Mesenchymal stem cell (in vitro differentiated cells and primary cell): ENCODE results near the gene METTL6.

Source experiments
- DNase-seq: peaks from one replicate; pipeline ENCODE4 v3.0.0-alpha.2; 2013
- H2AFZ ChIP-seq: one replicate; pipeline ENCODE4 v1.6.1; 2013; ENCODE audit warnings: low read depth, mild to moderate bottlenecking, control low read depth, inconsistent platforms, low read length, moderate library complexity
- H2AK5ac ChIP-seq: 2 replicates; pipeline ENCODE4 v1.6.1; 2013; ENCODE audit warnings: low read length, moderate library complexity, mild to moderate bottlenecking, inconsistent platforms; ENCODE audit not compliant: severe bottlenecking
- H2BK120ac ChIP-seq: one replicate; pipeline ENCODE4 v1.6.1; 2013; ENCODE audit warnings: low read depth, mild to moderate bottlenecking, inconsistent platforms, low read length, moderate library complexity
- H2BK12ac ChIP-seq, 2 experiments: one replicate each; pipeline ENCODE4 v1.6.1; 2013; ENCODE audit warnings: inconsistent platforms in 2 of 2, low read length in 2 of 2, mild to moderate bottlenecking in 2 of 2, moderate library complexity in 2 of 2, control low read depth in 1 of 2
- H2BK15ac ChIP-seq: one replicate; pipeline ENCODE4 v1.6.1; 2013; ENCODE audit warnings: mild to moderate bottlenecking, low read depth, inconsistent platforms; ENCODE audit not compliant: poor library complexity, severe bottlenecking
- H2BK5ac ChIP-seq: 2 replicates; pipeline ENCODE4 v1.6.1; 2013; ENCODE audit warnings: low read depth, mild to moderate bottlenecking, low read length, control low read depth, inconsistent platforms; ENCODE audit not compliant: poor library complexity, severe bottlenecking
- H3K14ac ChIP-seq, 2 experiments: one replicate each; pipeline ENCODE4 v1.6.1; 2013; ENCODE audit warnings: inconsistent platforms in 2 of 2, low read length in 2 of 2, control low read depth in 1 of 2, mild to moderate bottlenecking in 1 of 2, moderate library complexity in 1 of 2
- H3K18ac ChIP-seq, 2 experiments: one replicate each; pipeline ENCODE4 v1.6.1; 2013; ENCODE audit warnings: inconsistent platforms in 2 of 2, low read length in 2 of 2, control low read depth in 1 of 2, low read depth in 1 of 2, mild to moderate bottlenecking in 1 of 2
- H3K23ac ChIP-seq, 2 experiments: one replicate each; pipeline ENCODE4 v1.6.1; 2013; ENCODE audit warnings: inconsistent platforms in 2 of 2, low read length in 2 of 2, mild to moderate bottlenecking in 2 of 2, moderate library complexity in 2 of 2, control low read depth in 1 of 2
- H3K27ac ChIP-seq: 2 replicates; pipeline ENCODE4 v1.5.1; 2013; ENCODE audit warnings: mild to moderate bottlenecking, moderate library complexity, low read length, control low read depth, inconsistent platforms; ENCODE audit not compliant: poor library complexity, severe bottlenecking
- H3K27me3 ChIP-seq, 2 experiments: 2 replicates each; pipeline versions ENCODE4 v1.6.1 to v1.7.0; 2013; ENCODE audit warnings: low read length in 2 of 2, mild to moderate bottlenecking in 2 of 2, moderate library complexity in 2 of 2, control low read depth in 1 of 2, inconsistent platforms in 1 of 2; ENCODE audit not compliant: control insufficient read depth in 1 of 2, insufficient read depth in 1 of 2
- H3K36me3 ChIP-seq, 2 experiments: 2 replicates each; pipeline versions ENCODE4 v1.6.1 to v1.7.0; 2013; ENCODE audit warnings: low read length in 2 of 2, control low read depth in 1 of 2, inconsistent platforms in 1 of 2, low read depth in 1 of 2, mild to moderate bottlenecking in 1 of 2; ENCODE audit not compliant: insufficient read depth in 2 of 2, control insufficient read depth in 1 of 2
- H3K4ac ChIP-seq, 2 experiments: one replicate each; pipeline ENCODE4 v1.6.1; 2013; ENCODE audit warnings: inconsistent platforms in 2 of 2, low read length in 2 of 2, mild to moderate bottlenecking in 2 of 2, moderate library complexity in 2 of 2, control low read depth in 1 of 2, low read depth in 1 of 2
- H3K4me1 ChIP-seq: 2 replicates; pipeline ENCODE4 v1.6.1; 2013; ENCODE audit warnings: low read depth, low read length, control low read depth; ENCODE audit not compliant: control insufficient read depth, insufficient read depth
- H3K4me2 ChIP-seq: 2 replicates; pipeline ENCODE4 v1.6.1; 2013; ENCODE audit warnings: low read length, mild to moderate bottlenecking, inconsistent platforms; ENCODE audit not compliant: poor library complexity, severe bottlenecking
- H3K4me3 ChIP-seq, 2 experiments: 2 replicates each; pipeline versions ENCODE4 v1.5.1 to v1.7.0; 2013; ENCODE audit warnings: low read length in 2 of 2, mild to moderate bottlenecking in 2 of 2, control low read depth in 1 of 2, low read depth in 1 of 2; ENCODE audit not compliant: insufficient read depth in 1 of 2
- H3K79me1 ChIP-seq: replicated peaks from 2 replicates; pipeline ENCODE4 v1.6.1; 2013; ENCODE audit warnings: mild to moderate bottlenecking, control low read depth, low read length, inconsistent platforms; ENCODE audit not compliant: poor library complexity, severe bottlenecking
- H3K9ac ChIP-seq: 2 replicates; pipeline ENCODE4 v1.7.0; 2013; ENCODE audit warnings: mild to moderate bottlenecking, low read length, moderate library complexity
- H3K9me3 ChIP-seq: 2 replicates; pipeline ENCODE4 v1.7.0; 2013; ENCODE audit warnings: mild to moderate bottlenecking, low read length; ENCODE audit not compliant: control insufficient read depth
- H4K8ac ChIP-seq: one replicate; pipeline ENCODE4 v1.6.1; 2013; ENCODE audit warnings: inconsistent platforms, mild to moderate bottlenecking, low read length, moderate library complexity
- H4K91ac ChIP-seq: one replicate; pipeline ENCODE4 v1.6.1; 2013; ENCODE audit warnings: mild to moderate bottlenecking, low read length, inconsistent platforms
- WGBS: methylation state at CpG from one replicate; pipeline ENCODE4 v1.1.7; 2013; ENCODE audit warnings: mixed read lengths; 5-methylcytosine and 5-hydroxymethylcytosine counted together

The METTL6 gene

GRCh38 chr3:15450438-15451215 lies 23.3 kb upstream of the METTL6 start:
- Histone ChIP-seq H3K9me3 (no peaks in the 10 kb centered on the region), H3K14ac (no peak overlapping the region), H2BK15ac (no peak overlapping the region), H2BK5ac (no peak overlapping the region), H2BK12ac (no peak overlapping the region), H3K4me2 (no peak overlapping the region), H2AFZ (no peak overlapping the region), H3K36me3 (peaks cover 8 to 37% of the 10 kb centered on the region in 2 experiments), H3K4me1 (no peaks in the 10 kb centered on the region), H3K9ac (no peak overlapping the region), H3K23ac (no peak overlapping the region), H4K8ac (no peak overlapping the region), H3K4me3 (no peak overlapping the region), H2BK120ac (no peak overlapping the region), H3K18ac (no peak overlapping the region), H3K27me3 (no peaks in the 10 kb centered on the region), H4K91ac (no peak overlapping the region), H3K4ac (no peak overlapping the region), H2AK5ac (no peak overlapping the region), H3K27ac (no peak overlapping the region), H3K79me1 (no peaks in the 10 kb centered on the region)
- DNase-seq: no peak
- WGBS: 94% methylated on average over 12 of the region's 12 CpGs

- no peak overlapping the region for H3K27ac ChIP-seq
- no peak overlapping the region for H4K91ac ChIP-seq
- no peak overlapping the region for H2BK5ac ChIP-seq
- no peak for DNase-seq
- H2BK15ac ChIP-seq: no peak overlapping the region
- H3K4me3 ChIP-seq: no peak overlapping the region
- H3K4ac ChIP-seq: no peak overlapping the region
- no peak overlapping the region for H3K18ac ChIP-seq
- H4K8ac ChIP-seq: no peak overlapping the region
- H2AK5ac ChIP-seq: no peak overlapping the region
- no peaks in the 10 kb centered on the region for H3K27me3 ChIP-seq
- no peak overlapping the region for H3K23ac ChIP-seq
- no peak overlapping the region for H2BK120ac ChIP-seq
- no peaks in the 10 kb centered on the region for H3K4me1 ChIP-seq
- H3K9me3 ChIP-seq: no peaks in the 10 kb centered on the region
- H2BK12ac ChIP-seq: no peak overlapping the region
- peaks cover 8 to 38% of the 10 kb centered on the region in 2 experiments for H3K36me3 ChIP-seq
- 98% methylated on average over 3 of the region's 3 CpGs for WGBS
- H3K9ac ChIP-seq: no peak overlapping the region
- no peak overlapping the region for H3K4me2 ChIP-seq
- H3K79me1 ChIP-seq: no peaks in the 10 kb centered on the region
- H3K14ac ChIP-seq: no peak overlapping the region
- no peak overlapping the region for H2AFZ ChIP-seq
Observed at GRCh38 chr3:15449489-15450224, 22.3 kb upstream of the METTL6 start.

GRCh38 chr3:15443826-15444524 lies 16.6 kb upstream of the METTL6 start:
- H3K79me1 ChIP-seq: peaks cover 7% of the 10 kb centered on the region
- H2BK15ac ChIP-seq: no peak overlapping the region
- H3K23ac ChIP-seq: no peak overlapping the region
- no peak overlapping the region for H3K14ac ChIP-seq
- H3K4me3 ChIP-seq: no peak overlapping the region
- WGBS: 87% methylated on average over 4 of the region's 4 CpGs
- no peak overlapping the region for H2BK120ac ChIP-seq
- no peak overlapping the region for H3K4me2 ChIP-seq
- no peak overlapping the region for H2AK5ac ChIP-seq
- no peaks in the 10 kb centered on the region for H3K4me1 ChIP-seq
- H2AFZ ChIP-seq: no peak overlapping the region
- H2BK5ac ChIP-seq: no peak overlapping the region
- no peaks in the 10 kb centered on the region for H3K27me3 ChIP-seq
- no peak overlapping the region for H3K9ac ChIP-seq
- no peak overlapping the region for H3K27ac ChIP-seq
- H4K91ac ChIP-seq: no peak overlapping the region
- peaks cover 16 to 66% of the 10 kb centered on the region in 2 experiments for H3K36me3 ChIP-seq
- H3K9me3 ChIP-seq: no peaks in the 10 kb centered on the region
- no peak overlapping the region for H3K18ac ChIP-seq
- H2BK12ac ChIP-seq: no peak overlapping the region
- no peak overlapping the region for H4K8ac ChIP-seq
- no peak overlapping the region for H3K4ac ChIP-seq
- DNase-seq: peak; percentile 23

- Histone ChIP-seq H2AK5ac (no peak overlapping the region), H3K4me1 (no peaks in the 10 kb centered on the region), H3K79me1 (peaks cover 13% of the 10 kb centered on the region), H3K9ac (peak overlapping the region; percentile 22), H3K4me2 (no peak overlapping the region), H3K4ac (no peak overlapping the region), H2BK15ac (no peak overlapping the region), H3K23ac (no peak overlapping the region), H3K27ac (no peak overlapping the region), H3K9me3 (no peaks in the 10 kb centered on the region), H2BK12ac (no peak overlapping the region), H2AFZ (no peak overlapping the region), H4K8ac (no peak overlapping the region), H4K91ac (no peak overlapping the region), H3K36me3 (peaks cover 28 to 85% of the 10 kb centered on the region in 2 experiments), H2BK120ac (no peak overlapping the region), H2BK5ac (no peak overlapping the region), H3K27me3 (no peaks in the 10 kb centered on the region), H3K18ac (no peak overlapping the region), H3K4me3 (no peak overlapping the region), H3K14ac (no peak overlapping the region)
- 85% methylated on average over 4 of the region's 4 CpGs for WGBS
- DNase-seq: no peak
Observed at GRCh38 chr3:15440891-15441290, 13.5 kb upstream of the METTL6 start.
